HepG2 (cell line): ENCODE measurements around the gene DNAJC1. TPM values are rescaled to one million over a fixed set of nuclear protein-coding genes. Genes with fewer than 3 reads are reported as not detected.

Source experiments
- ATAC-seq: fragments of 200-7000 bp; cut with Tn5 transposase; 3 replicates; pipeline ENCODE4 v1.9.1; 2020; ENCODE audit warnings: mild to moderate bottlenecking, moderate library complexity
- BruUV-seq: library from RNA; stranded (reverse); fragments of 400-500 nt; replicated peaks from 2 replicates; lab custom pipeline; 2021; lab: Mats Ljungman, UMichigan
- CTCF ChIA-PET: fragments of 300-600 bp; formaldehyde crosslinking; extraction: SDS; loops from one replicate; lab custom pipeline; 2021; ENCODE audit warnings: low total read pairs, inconsistent platforms, low intra/inter-chr PET ratio; lab: Yijun Ruan, JAX
- POLR2A ChIA-PET: fragments of 350-600 bp; sonication (Branson Sonifier 250); formaldehyde crosslinking; loops from one replicate; lab custom pipeline; 2020; ENCODE audit warnings: antibody characterized with exemption, inconsistent platforms; lab: Yijun Ruan, JAX
- DNase-seq: peaks from one replicate; pipeline ENCODE4 v3.0.0-alpha.2; 2015; ENCODE audit warnings: low spot score
- FAIRE-seq: peaks from 3 replicates; lab custom pipeline; 2011; peaks lifted over from hg19 to GRCh38; lab: Jason Lieb, UNC
- H2AFZ ChIP-seq: one replicate; pipeline ENCODE4 v1.6.1; 2011; ENCODE audit warnings: low read length, inconsistent platforms
- H3K27ac ChIP-seq: fragments of 300-600 bp; 3 replicates; pipeline ENCODE4 v1.8.0; 2011; ENCODE audit warnings: mixed run types, mild to moderate bottlenecking, mixed read lengths, low read length, inconsistent platforms; ENCODE audit not compliant: insufficient read depth; ENCODE audit errors: extremely low read length
- H3K27me3 ChIP-seq, 2 experiments: fragments of 200-600 bp in 1 of 2; 2 replicates in 1 of 2; 3 replicates in 1 of 2; pipeline versions ENCODE4 v1.6.0 to v1.8.0; 2011; ENCODE audit warnings: low read length in 2 of 2, mild to moderate bottlenecking in 2 of 2, moderate library complexity in 2 of 2, inconsistent platforms in 1 of 2; ENCODE audit not compliant: insufficient read depth in 2 of 2, control insufficient read depth in 1 of 2
- H3K36me3 ChIP-seq, 2 experiments: fragments of 200-600 bp in 1 of 2; replicated peaks in 1 of 2; 2 replicates in 1 of 2; 3 replicates in 1 of 2; pipeline versions ENCODE4 v1.5.1 to v1.8.0; 2011; ENCODE audit warnings: low read length in 2 of 2, inconsistent platforms in 1 of 2; ENCODE audit not compliant: insufficient read depth in 2 of 2, control insufficient read depth in 1 of 2
- H3K4me1 ChIP-seq: 2 replicates; pipeline ENCODE4 v1.5.1; 2012; ENCODE audit warnings: low read length, inconsistent platforms; ENCODE audit not compliant: insufficient read depth
- H3K4me2 ChIP-seq: 2 replicates; pipeline ENCODE4 v1.6.0; 2011; ENCODE audit warnings: low read depth, low read length, inconsistent platforms
- H3K4me3 ChIP-seq, 3 experiments: fragments of 200-600 bp in 1 of 3; sonication (generic), shearing (Covaris generic) in 1 of 3; replicated peaks in 1 of 3; 2 replicates each; pipeline ENCODE4 v1.5.1; 2011 to 2016; ENCODE audit warnings: low read length in 3 of 3, inconsistent platforms in 2 of 3, low read depth in 2 of 3, mild to moderate bottlenecking in 2 of 3, control low read depth in 1 of 3, mixed read lengths in 1 of 3; ENCODE audit not compliant: insufficient read depth in 1 of 3
- H3K79me2 ChIP-seq: one replicate; pipeline ENCODE4 v1.6.1; 2011; ENCODE audit warnings: low read length, inconsistent platforms; ENCODE audit not compliant: insufficient read depth
- H3K9ac ChIP-seq: 2 replicates; pipeline ENCODE4 v1.6.0; 2011; ENCODE audit warnings: mild to moderate bottlenecking, low read depth, low read length, inconsistent platforms; ENCODE audit not compliant: insufficient read depth
- H3K9me3 ChIP-seq: 2 replicates; pipeline ENCODE4 v1.5.1; 2012; ENCODE audit warnings: mild to moderate bottlenecking, low read length
- H4K20me1 ChIP-seq: 2 replicates; pipeline ENCODE4 v1.6.0; 2011; ENCODE audit warnings: inconsistent platforms, mild to moderate bottlenecking, low read length, moderate library complexity; ENCODE audit not compliant: insufficient read depth
- HDAC1 ChIP-seq: sonication (generic); formaldehyde crosslinking; IDR thresholded peaks from 2 replicates; pipeline ENCODE4 v1.5.1; 2020; ENCODE audit warnings: mild to moderate bottlenecking, missing genetic modification reagents
- HNRNPH1 ChIP-seq: fragments of 200-400 bp; formaldehyde crosslinking; optimal IDR thresholded peaks from 2 replicates; pipeline ENCODE3; 2017; ENCODE audit warnings: mild to moderate bottlenecking, low read depth, low read length
- NFKB2 ChIP-seq: sonication (generic); formaldehyde crosslinking; IDR thresholded peaks from 2 replicates; pipeline ENCODE4 v1.4.0; 2020; ENCODE audit warnings: missing genetic modification reagents, borderline replicate concordance
- NFYB ChIP-seq: sonication (generic); formaldehyde crosslinking; IDR thresholded peaks from 2 replicates; pipeline ENCODE4 v1.4.0; 2020; ENCODE audit warnings: missing genetic modification reagents
- NKX3-1 ChIP-seq: sonication (generic); formaldehyde crosslinking; IDR thresholded peaks from 2 replicates; pipeline ENCODE4 v1.5.0; 2020; ENCODE audit warnings: missing genetic modification reagents
- PHB2 ChIP-seq: fragments of 450-650 bp; IDR thresholded peaks from 2 replicates; pipeline ENCODE4 v1.6.1; 2018; ENCODE audit not compliant: partially characterized antibody
- SATB2 ChIP-seq: sonication (generic); formaldehyde crosslinking; IDR thresholded peaks from 2 replicates; pipeline ENCODE4 v1.5.0; 2020; ENCODE audit warnings: missing genetic modification reagents
- TBX2 ChIP-seq: sonication (generic); formaldehyde crosslinking; IDR thresholded peaks from 2 replicates; pipeline ENCODE4 v1.5.0; 2020; ENCODE audit warnings: missing genetic modification reagents, mild to moderate bottlenecking, borderline replicate concordance
- ZFP90 ChIP-seq: sonication (generic); formaldehyde crosslinking; IDR thresholded peaks from 2 replicates; pipeline ENCODE4 v1.8.0; 2022; ENCODE audit warnings: missing genetic modification reagents, mild to moderate bottlenecking, inconsistent platforms, borderline replicate concordance
- WGBS: methylation state at CpG from one replicate; pipeline ENCODE4 v1.1.6; 2017; ENCODE audit warnings: low lambda C conversion rate; 5-methylcytosine and 5-hydroxymethylcytosine counted together
- in situ Hi-C: cut with HindIII; loops from 2 replicates; pipeline ENCODE4 v1.10.0; 2017; ENCODE audit warnings: low pct_unique_long_range_greater_than_20kb; ENCODE audit not compliant: extremely low pct_ligation_motif_present
- intact Hi-C: fragments of 100-400 bp; cut with micrococcal nuclease; formaldehyde crosslinking; loops from one replicate; pipeline ENCODE4 v1.10.0; 2022; ENCODE audit not compliant: unreplicated experiment
- polyA plus RNA-seq, 8 experiments: library from polyadenylated mRNA; depleted of rRNA in 3 of 8; stranded (reverse) in 7 of 8; unstranded in 1 of 8; fragments of >200 nt; fragmentation: Illumina TruSeq in 4 of 8; extraction: Trizol in 4 of 8; gene quantifications; 2 replicates each; pipeline versions ENCODE4 v1.2.1 to v1.2.3, GENCODE V29; 2011 to 2016; ENCODE audit warnings: low read depth in 4 of 8, missing spikeins in 1 of 8, mixed read lengths in 1 of 8; ENCODE audit not compliant: insufficient read depth in 1 of 8
- total RNA-seq, 5 experiments: library from RNA; depleted of rRNA; stranded (reverse); fragments of >200 nt; fragmentation: Illumina TruSeq; extraction: Trizol; gene quantifications; 2 replicates each; pipeline ENCODE4 v1.2.3, GENCODE V29; 2016; ENCODE audit warnings: low read depth in 1 of 5
- TF ChIP-seq, protein P1 (sequence below): sonication (generic); formaldehyde crosslinking; IDR thresholded peaks from 2 replicates; pipeline ENCODE4 v1.5.0; 2020; ENCODE audit warnings: missing genetic modification reagents
- TF ChIP-seq, protein P2 (sequence below): sonication (generic); formaldehyde crosslinking; IDR thresholded peaks from 2 replicates; pipeline ENCODE4 v1.4.0; 2020; ENCODE audit warnings: missing genetic modification reagents
- TF ChIP-seq, protein P3 (sequence below): sonication (generic); formaldehyde crosslinking; IDR thresholded peaks from 2 replicates; pipeline ENCODE4 v1.4.0; 2020; ENCODE audit warnings: missing genetic modification reagents
- TF ChIP-seq, protein P4 (sequence below): sonication (generic); formaldehyde crosslinking; IDR thresholded peaks from 2 replicates; pipeline ENCODE4 v1.5.0; 2020; ENCODE audit warnings: missing genetic modification reagents
- TF ChIP-seq, protein P5 (sequence below): sonication (generic); formaldehyde crosslinking; IDR thresholded peaks from 2 replicates; pipeline ENCODE4 v1.4.0; 2020; ENCODE audit warnings: low read depth, missing genetic modification reagents

DNAJC1 gene
- total and polyA plus RNA-seq, 2 of the 13 experiments (the other 11 are each of a cell fraction or from before 2014, with no cell fraction given): 9.9 to 16.6 TPM

DNA sequence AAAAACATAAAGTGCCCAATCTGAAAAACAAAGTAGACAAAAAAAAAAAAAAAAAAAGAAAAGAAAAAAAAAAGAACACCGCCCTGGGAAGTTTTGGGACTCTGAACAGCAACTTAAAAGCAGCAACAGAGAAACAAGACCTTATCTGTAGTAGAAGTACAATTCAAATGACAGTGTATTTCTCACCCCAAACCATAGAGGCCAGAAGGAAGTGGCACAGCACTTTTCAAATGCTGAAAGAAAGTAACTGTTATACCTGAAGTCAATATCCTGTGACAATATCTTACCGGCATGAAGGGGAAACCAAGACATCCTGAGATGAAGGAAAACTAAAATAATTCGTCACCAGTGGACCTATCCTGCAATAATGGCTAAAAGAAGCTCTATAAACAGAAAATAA lies 112.1 kb downstream of the DNAJC1 start:
- DNase-seq (no peak), FAIRE-seq (no peak), ATAC-seq (no peak)
- ChIA-PET POLR2A (no interaction called here), CTCF (no interaction called here)
- no TSS peak for BruUV-seq
- H3K27ac ChIP-seq: no peak overlapping the region
- H3K36me3 ChIP-seq: no peaks in the 10 kb centered on the region
- no peak overlapping the region for H3K4me3 ChIP-seq
- H3K9ac ChIP-seq: no peak overlapping the region
- TF ChIP-seq NFYB (CRISPR knock-in tag) (no peak), HDAC1 (CRISPR knock-in tag) (no peak), NKX3-1 (CRISPR knock-in tag) (no peak), NFKB2 (no peak), HNRNPH1 (no peak), ZFP90 (CRISPR knock-in tag) (no peak), SATB2 (CRISPR knock-in tag) (no peak), TBX2 (CRISPR knock-in tag) (no peak), PHB2 (no peak)
- TF ChIP-seq, protein P1, sequence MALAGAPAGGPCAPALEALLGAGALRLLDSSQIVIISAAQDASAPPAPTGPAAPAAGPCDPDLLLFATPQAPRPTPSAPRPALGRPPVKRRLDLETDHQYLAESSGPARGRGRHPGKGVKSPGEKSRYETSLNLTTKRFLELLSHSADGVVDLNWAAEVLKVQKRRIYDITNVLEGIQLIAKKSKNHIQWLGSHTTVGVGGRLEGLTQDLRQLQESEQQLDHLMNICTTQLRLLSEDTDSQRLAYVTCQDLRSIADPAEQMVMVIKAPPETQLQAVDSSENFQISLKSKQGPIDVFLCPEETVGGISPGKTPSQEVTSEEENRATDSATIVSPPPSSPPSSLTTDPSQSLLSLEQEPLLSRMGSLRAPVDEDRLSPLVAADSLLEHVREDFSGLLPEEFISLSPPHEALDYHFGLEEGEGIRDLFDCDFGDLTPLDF (CRISPR knock-in tag): no peak
- TF ChIP-seq, protein P2, sequence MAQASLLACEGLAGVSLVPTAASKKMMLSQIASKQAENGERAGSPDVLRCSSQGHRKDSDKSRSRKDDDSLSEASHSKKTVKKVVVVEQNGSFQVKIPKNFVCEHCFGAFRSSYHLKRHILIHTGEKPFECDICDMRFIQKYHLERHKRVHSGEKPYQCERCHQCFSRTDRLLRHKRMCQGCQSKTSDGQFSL (CRISPR knock-in tag): no peak
- TF ChIP-seq, protein P3, sequence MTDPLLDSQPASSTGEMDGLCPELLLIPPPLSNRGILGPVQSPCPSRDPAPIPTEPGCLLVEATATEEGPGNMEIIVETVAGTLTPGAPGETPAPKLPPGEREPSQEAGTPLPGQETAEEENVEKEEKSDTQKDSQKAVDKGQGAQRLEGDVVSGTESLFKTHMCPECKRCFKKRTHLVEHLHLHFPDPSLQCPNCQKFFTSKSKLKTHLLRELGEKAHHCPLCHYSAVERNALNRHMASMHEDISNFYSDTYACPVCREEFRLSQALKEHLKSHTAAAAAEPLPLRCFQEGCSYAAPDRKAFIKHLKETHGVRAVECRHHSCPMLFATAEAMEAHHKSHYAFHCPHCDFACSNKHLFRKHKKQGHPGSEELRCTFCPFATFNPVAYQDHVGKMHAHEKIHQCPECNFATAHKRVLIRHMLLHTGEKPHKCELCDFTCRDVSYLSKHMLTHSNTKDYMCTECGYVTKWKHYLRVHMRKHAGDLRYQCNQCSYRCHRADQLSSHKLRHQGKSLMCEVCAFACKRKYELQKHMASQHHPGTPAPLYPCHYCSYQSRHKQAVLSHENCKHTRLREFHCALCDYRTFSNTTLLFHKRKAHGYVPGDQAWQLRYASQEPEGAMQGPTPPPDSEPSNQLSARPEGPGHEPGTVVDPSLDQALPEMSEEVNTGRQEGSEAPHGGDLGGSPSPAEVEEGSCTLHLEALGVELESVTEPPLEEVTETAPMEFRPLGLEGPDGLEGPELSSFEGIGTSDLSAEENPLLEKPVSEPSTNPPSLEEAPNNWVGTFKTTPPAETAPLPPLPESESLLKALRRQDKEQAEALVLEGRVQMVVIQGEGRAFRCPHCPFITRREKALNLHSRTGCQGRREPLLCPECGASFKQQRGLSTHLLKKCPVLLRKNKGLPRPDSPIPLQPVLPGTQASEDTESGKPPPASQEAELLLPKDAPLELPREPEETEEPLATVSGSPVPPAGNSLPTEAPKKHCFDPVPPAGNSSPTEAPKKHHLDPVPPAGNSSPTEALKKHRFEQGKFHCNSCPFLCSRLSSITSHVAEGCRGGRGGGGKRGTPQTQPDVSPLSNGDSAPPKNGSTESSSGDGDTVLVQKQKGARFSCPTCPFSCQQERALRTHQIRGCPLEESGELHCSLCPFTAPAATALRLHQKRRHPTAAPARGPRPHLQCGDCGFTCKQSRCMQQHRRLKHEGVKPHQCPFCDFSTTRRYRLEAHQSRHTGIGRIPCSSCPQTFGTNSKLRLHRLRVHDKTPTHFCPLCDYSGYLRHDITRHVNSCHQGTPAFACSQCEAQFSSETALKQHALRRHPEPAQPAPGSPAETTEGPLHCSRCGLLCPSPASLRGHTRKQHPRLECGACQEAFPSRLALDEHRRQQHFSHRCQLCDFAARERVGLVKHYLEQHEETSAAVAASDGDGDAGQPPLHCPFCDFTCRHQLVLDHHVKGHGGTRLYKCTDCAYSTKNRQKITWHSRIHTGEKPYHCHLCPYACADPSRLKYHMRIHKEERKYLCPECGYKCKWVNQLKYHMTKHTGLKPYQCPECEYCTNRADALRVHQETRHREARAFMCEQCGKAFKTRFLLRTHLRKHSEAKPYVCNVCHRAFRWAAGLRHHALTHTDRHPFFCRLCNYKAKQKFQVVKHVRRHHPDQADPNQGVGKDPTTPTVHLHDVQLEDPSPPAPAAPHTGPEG (CRISPR knock-in tag): no peak
- TF ChIP-seq, protein P4, sequence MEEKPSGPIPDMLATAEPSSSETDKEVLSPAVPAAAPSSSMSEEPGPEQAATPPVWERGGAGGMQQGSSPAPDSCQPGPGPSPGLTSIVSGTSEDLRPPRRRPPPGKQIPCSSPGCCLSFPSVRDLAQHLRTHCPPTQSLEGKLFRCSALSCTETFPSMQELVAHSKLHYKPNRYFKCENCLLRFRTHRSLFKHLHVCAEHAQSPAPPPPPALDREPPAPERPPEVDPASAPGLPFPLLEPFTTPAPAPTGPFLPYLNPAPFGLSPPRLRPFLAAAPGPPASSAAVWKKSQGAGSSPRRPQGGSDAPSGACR (CRISPR knock-in tag): no peak
- TF ChIP-seq, protein P5, sequence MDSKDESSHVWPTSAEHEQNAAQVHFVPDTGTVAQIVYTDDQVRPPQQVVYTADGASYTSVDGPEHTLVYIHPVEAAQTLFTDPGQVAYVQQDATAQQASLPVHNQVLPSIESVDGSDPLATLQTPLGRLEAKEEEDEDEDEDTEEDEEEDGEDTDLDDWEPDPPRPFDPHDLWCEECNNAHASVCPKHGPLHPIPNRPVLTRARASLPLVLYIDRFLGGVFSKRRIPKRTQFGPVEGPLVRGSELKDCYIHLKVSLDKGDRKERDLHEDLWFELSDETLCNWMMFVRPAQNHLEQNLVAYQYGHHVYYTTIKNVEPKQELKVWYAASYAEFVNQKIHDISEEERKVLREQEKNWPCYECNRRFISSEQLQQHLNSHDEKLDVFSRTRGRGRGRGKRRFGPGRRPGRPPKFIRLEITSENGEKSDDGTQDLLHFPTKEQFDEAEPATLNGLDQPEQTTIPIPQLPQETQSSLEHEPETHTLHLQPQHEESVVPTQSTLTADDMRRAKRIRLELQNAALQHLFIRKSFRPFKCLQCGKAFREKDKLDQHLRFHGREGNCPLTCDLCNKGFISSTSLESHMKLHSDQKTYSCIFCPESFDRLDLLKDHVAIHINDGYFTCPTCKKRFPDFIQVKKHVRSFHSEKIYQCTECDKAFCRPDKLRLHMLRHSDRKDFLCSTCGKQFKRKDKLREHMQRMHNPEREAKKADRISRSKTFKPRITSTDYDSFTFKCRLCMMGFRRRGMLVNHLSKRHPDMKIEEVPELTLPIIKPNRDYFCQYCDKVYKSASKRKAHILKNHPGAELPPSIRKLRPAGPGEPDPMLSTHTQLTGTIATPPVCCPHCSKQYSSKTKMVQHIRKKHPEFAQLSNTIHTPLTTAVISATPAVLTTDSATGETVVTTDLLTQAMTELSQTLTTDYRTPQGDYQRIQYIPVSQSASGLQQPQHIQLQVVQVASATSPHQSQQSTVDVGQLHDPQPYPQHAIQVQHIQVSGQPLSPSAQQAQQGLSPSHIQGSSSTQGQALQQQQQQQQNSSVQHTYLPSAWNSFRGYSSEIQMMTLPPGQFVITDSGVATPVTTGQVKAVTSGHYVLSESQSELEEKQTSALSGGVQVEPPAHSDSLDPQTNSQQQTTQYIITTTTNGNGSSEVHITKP (CRISPR knock-in tag): no peak
- no peaks in the 10 kb centered on the region for H3K4me1 ChIP-seq
- intact Hi-C loops: no loop called here
- in situ Hi-C loops: no loop called here
- no peaks in the 10 kb centered on the region for H4K20me1 ChIP-seq
- no peaks in the 10 kb centered on the region for H3K79me2 ChIP-seq
- H3K4me2 ChIP-seq: no peak overlapping the region
- 93% methylated on average over 3 of the region's 3 CpGs for WGBS
- no peaks in the 10 kb centered on the region for H3K9me3 ChIP-seq
- H2AFZ ChIP-seq: no peak overlapping the region
- H3K27me3 ChIP-seq: no peaks in the 10 kb centered on the region
